GM21526 (cell line): ENCODE data around the gene TCF7L2.

Experiments used
- ATAC-seq: cut with Tn5 transposase; IDR thresholded peaks from one replicate; pipeline ENCODE4 v1.9.1; 2021; ENCODE audit warnings: moderate library complexity; ENCODE audit not compliant: unreplicated experiment, low FRiP score

The TCF7L2 gene

GRCh38 chr10:112945811-112946210 is 4.2 kb upstream of the TCF7L2 start:
- ATAC-seq: no peak

- no peak for ATAC-seq
These were observed 3.4 kb upstream of the TCF7L2 start for GRCh38 chr10:112946649-112947048.

- no peak for ATAC-seq
These were observed 1.9 kb upstream of the TCF7L2 start for GRCh38 chr10:112948196-112948595.

GRCh38 chr10:112949143-112949823 is 764 bp upstream of the TCF7L2 start:
- no peak for ATAC-seq

- ATAC-seq: no peak
These were observed 789 bp downstream of the TCF7L2 start for GRCh38 chr10:112950714-112951358.

- ATAC-seq: no peak
These were observed 1.6 kb downstream of the TCF7L2 start for GRCh38 chr10:112951359-112952281.

GRCh38 chr10:112952282-112953173 is 2.5 kb downstream of the TCF7L2 start:
- no peak for ATAC-seq

GRCh38 chr10:112953174-112954159 is 3.4 kb downstream of the TCF7L2 start:
- no peak for ATAC-seq

- no peak for ATAC-seq
These were observed 5.0 kb downstream of the TCF7L2 start for GRCh38 chr10:112954974-112955581.

GRCh38 chr10:112955582-112956421 is 5.8 kb downstream of the TCF7L2 start:
- no peak for ATAC-seq

GRCh38 chr10:112956631-112957350 is 6.7 kb downstream of the TCF7L2 start:
- ATAC-seq: no peak

- ATAC-seq: no peak
These were observed 7.6 kb downstream of the TCF7L2 start for GRCh38 chr10:112957640-112958092.

GRCh38 chr10:112958275-112958995 is 8.4 kb downstream of the TCF7L2 start:
- ATAC-seq: no peak

- no peak for ATAC-seq
These were observed 9.3 kb downstream of the TCF7L2 start for GRCh38 chr10:112959207-112959838.

- ATAC-seq: no peak
These were observed 10.2 kb downstream of the TCF7L2 start for GRCh38 chr10:112960151-112960681.

GRCh38 chr10:112961609-112962008 is 11.6 kb downstream of the TCF7L2 start:
- ATAC-seq: no peak
